H1 (cell line): Measurements from ENCODE around the gene TMEM18. TPM values are rescaled to one million over a fixed set of nuclear protein-coding genes. Genes with fewer than 3 reads are reported as not detected.

ENCODE experiments used
- CTCF ChIA-PET: fragments of 300-600 bp; sonication (Branson Sonifier 250); formaldehyde crosslinking; loops from one replicate; lab custom pipeline; 2021; ENCODE audit not compliant: partially characterized antibody; lab: Charles Lee
- POLR2A ChIA-PET: fragments of 300-600 bp; sonication (Branson Sonifier 250); formaldehyde crosslinking; loops from one replicate; lab custom pipeline; 2021; ENCODE audit warnings: inconsistent platforms; ENCODE audit not compliant: partially characterized antibody; lab: Charles Lee
- DNase-seq, 2 experiments: peaks; one replicate each; pipeline versions ENCODE4 v3.0.0 to v3.0.0-alpha.2; 2010 to 2022; ENCODE audit warnings: low spot score in 2 of 2, low read depth in 1 of 2, mixed read lengths in 1 of 2
- FAIRE-seq: peaks from 2 replicates; lab custom pipeline; 2011; peaks lifted over from hg19 to GRCh38; lab: Jason Lieb, UNC
- H2AFZ ChIP-seq: 2 replicates; pipeline ENCODE4 v1.8.1; 2012; ENCODE audit warnings: low read length, inconsistent platforms
- H2AK5ac ChIP-seq: 2 replicates; pipeline ENCODE4 v1.6.1; 2013; ENCODE audit warnings: low read depth, low read length
- H2BK120ac ChIP-seq: replicated peaks from 2 replicates; pipeline ENCODE3; 2013; ENCODE audit warnings: low read depth, low read length, inconsistent platforms
- H2BK12ac ChIP-seq: 2 replicates; pipeline ENCODE4 v1.6.1; 2013; ENCODE audit warnings: low read depth, low read length
- H2BK15ac ChIP-seq: 2 replicates; pipeline ENCODE4 v1.6.1; 2013; ENCODE audit warnings: low read length
- H2BK20ac ChIP-seq: 2 replicates; pipeline ENCODE4 v1.6.1; 2013; ENCODE audit warnings: low read length
- H2BK5ac ChIP-seq: 2 replicates; pipeline ENCODE4 v1.6.1; 2013; ENCODE audit warnings: low read depth, low read length
- H3K14ac ChIP-seq: 2 replicates; pipeline ENCODE4 v1.6.1; 2013; ENCODE audit warnings: inconsistent platforms; ENCODE audit not compliant: insufficient read length
- H3K18ac ChIP-seq: 2 replicates; pipeline ENCODE4 v1.6.1; 2013; ENCODE audit warnings: low read length; ENCODE audit errors: extremely low read depth
- H3K23ac ChIP-seq: 2 replicates; pipeline ENCODE4 v1.6.1; 2013; ENCODE audit warnings: inconsistent platforms; ENCODE audit not compliant: insufficient read length
- H3K23me2 ChIP-seq: 2 replicates; pipeline ENCODE4 v1.6.1; 2013; ENCODE audit warnings: low read depth, low read length
- H3K27ac ChIP-seq: 2 replicates; pipeline ENCODE4 v1.6.1; 2011; ENCODE audit warnings: low read depth, low read length, inconsistent platforms
- H3K27me3 ChIP-seq, 4 experiments: replicated peaks in 1 of 4; 1 replicate in 1 of 4; 2 replicates in 3 of 4; pipeline versions ENCODE4 v1.6.1 to v1.8.1; 2011 to 2013; ENCODE audit warnings: low read length in 3 of 4, mild to moderate bottlenecking in 3 of 4, inconsistent platforms in 2 of 4, mixed read lengths in 2 of 4, moderate library complexity in 1 of 4; ENCODE audit not compliant: control insufficient read depth in 3 of 4, insufficient read depth in 3 of 4; ENCODE audit errors: extremely low read depth in 1 of 4
- H3K36me3 ChIP-seq, 4 experiments: 2 replicates each; pipeline versions ENCODE4 v1.6.1 to v1.8.1; 2011 to 2013; ENCODE audit warnings: mild to moderate bottlenecking in 4 of 4, low read length in 3 of 4, moderate library complexity in 2 of 4, control low read depth in 1 of 4, inconsistent platforms in 1 of 4; ENCODE audit not compliant: insufficient read depth in 4 of 4, control insufficient read depth in 2 of 4
- H3K4ac ChIP-seq: replicated peaks from 2 replicates; pipeline ENCODE3; 2013; ENCODE audit warnings: low read length, low read depth, mixed read lengths, inconsistent platforms; ENCODE audit not compliant: insufficient read length
- H3K4me1 ChIP-seq, 4 experiments: replicated peaks in 1 of 4; 1 replicate in 1 of 4; 2 replicates in 3 of 4; pipeline versions ENCODE4 v1.6.1 to v1.8.1; 2011 to 2013; ENCODE audit warnings: low read length in 3 of 4, inconsistent platforms in 2 of 4, mixed read lengths in 1 of 4; ENCODE audit not compliant: insufficient read depth in 4 of 4, control insufficient read depth in 3 of 4
- H3K4me2 ChIP-seq, 2 experiments: 2 replicates each; pipeline versions ENCODE4 v1.6.1 to v1.8.1; 2011 to 2013; ENCODE audit warnings: low read depth in 2 of 2, low read length in 2 of 2, control low read depth in 1 of 2, inconsistent platforms in 1 of 2, mild to moderate bottlenecking in 1 of 2; ENCODE audit not compliant: insufficient read depth in 1 of 2
- H3K4me3 ChIP-seq, 4 experiments: fragments of 200-600, 300-600 bp in 1 of 4; sonication (generic), shearing (Covaris generic), sonication (Bioruptor Twin) in 1 of 4; 2 replicates each; pipeline versions ENCODE4 v1.5.1 to v1.8.1; 2011 to 2016; ENCODE audit warnings: low read length in 4 of 4, low read depth in 3 of 4, control low read depth in 2 of 4, inconsistent platforms in 2 of 4, mild to moderate bottlenecking in 2 of 4, mixed read lengths in 1 of 4, moderate library complexity in 1 of 4; ENCODE audit not compliant: insufficient read depth in 2 of 4; ENCODE audit errors: extremely low read depth in 1 of 4
- H3K56ac ChIP-seq: replicated peaks from 2 replicates; pipeline ENCODE3; 2013; ENCODE audit warnings: low read depth, mild to moderate bottlenecking, mixed read lengths, low read length, inconsistent platforms; ENCODE audit not compliant: insufficient read length
- H3K79me1 ChIP-seq: 2 replicates; pipeline ENCODE4 v1.6.1; 2013; ENCODE audit warnings: low read depth, low read length, control low read depth
- H3K79me2 ChIP-seq, 2 experiments: 2 replicates each; pipeline versions ENCODE4 v1.6.1 to v1.8.1; 2012 to 2013; ENCODE audit warnings: low read length in 2 of 2, mild to moderate bottlenecking in 2 of 2, inconsistent platforms in 1 of 2; ENCODE audit not compliant: insufficient read depth in 2 of 2, control insufficient read depth in 1 of 2
- H3K9ac ChIP-seq, 4 experiments: replicated peaks in 1 of 4; 1 replicate in 1 of 4; 2 replicates in 3 of 4; pipeline versions ENCODE4 v1.6.1 to v1.8.1; 2011 to 2013; ENCODE audit warnings: low read depth in 3 of 4, low read length in 3 of 4, control low read depth in 2 of 4, mild to moderate bottlenecking in 2 of 4, moderate library complexity in 2 of 4, inconsistent platforms in 1 of 4; ENCODE audit errors: extremely low read depth in 1 of 4
- H3K9me3 ChIP-seq, 2 experiments: 2 replicates each; pipeline versions ENCODE4 v1.6.1 to v1.8.1; 2012 to 2013; ENCODE audit warnings: mild to moderate bottlenecking in 2 of 2, moderate library complexity in 2 of 2, control low read depth in 1 of 2, inconsistent platforms in 1 of 2, low read depth in 1 of 2, low read length in 1 of 2, mixed read lengths in 1 of 2; ENCODE audit not compliant: insufficient read depth in 2 of 2
- H4K20me1 ChIP-seq, 2 experiments: replicated peaks in 1 of 2; 2 replicates each; pipeline versions ENCODE3 to v1.8.1; 2011 to 2013; ENCODE audit warnings: inconsistent platforms in 2 of 2, low read length in 2 of 2, mild to moderate bottlenecking in 1 of 2; ENCODE audit not compliant: insufficient read depth in 2 of 2, control insufficient read depth in 1 of 2
- H4K5ac ChIP-seq: 2 replicates; pipeline ENCODE4 v1.6.1; 2013; ENCODE audit warnings: low read length, low read depth, mixed read lengths, inconsistent platforms; ENCODE audit not compliant: insufficient read length
- H4K8ac ChIP-seq: 2 replicates; pipeline ENCODE4 v1.8.0; 2013; ENCODE audit warnings: mild to moderate bottlenecking, moderate library complexity, low read length, inconsistent platforms; ENCODE audit not compliant: insufficient read depth; ENCODE audit errors: extremely low read depth
- H4K91ac ChIP-seq: replicated peaks from 2 replicates; pipeline ENCODE3; 2013; ENCODE audit warnings: low read length, mixed read lengths, inconsistent platforms; ENCODE audit not compliant: insufficient read length
- CTBP2 ChIP-seq: IDR thresholded peaks from 2 replicates; pipeline ENCODE4 v1.7.0; 2011; ENCODE audit warnings: borderline replicate concordance, mild to moderate bottlenecking, moderate library complexity, mixed read lengths, low read length; ENCODE audit not compliant: insufficient read depth, insufficient read length
- GTF2F1 ChIP-seq: IDR thresholded peaks from 2 replicates; pipeline ENCODE4 v1.6.1; 2012; ENCODE audit warnings: low read depth, low read length, improper control_type of control experiment, borderline replicate concordance
- SIN3A ChIP-seq, 2 experiments: IDR thresholded peaks in 1 of 2; conservative IDR thresholded peaks in 1 of 2; 2 replicates each; pipeline ENCODE4 v1.6.1; 2011 to 2012; ENCODE audit warnings: low read length in 2 of 2, improper control_type of control experiment in 1 of 2, low read depth in 1 of 2, mild to moderate bottlenecking in 1 of 2
- SRF ChIP-seq: IDR thresholded peaks from 2 replicates; pipeline ENCODE4 v1.6.1; 2011; ENCODE audit warnings: mild to moderate bottlenecking, low read depth, low read length, moderate library complexity
- WGBS, 2 experiments: shearing (Covaris generic) in 1 of 2; methylation state at CpG; one replicate each; pipeline versions ENCODE4 v1.1.6 to v1.1.7; 2013 to 2015; ENCODE audit warnings: low lambda C conversion rate in 2 of 2, mixed read lengths in 2 of 2, inconsistent platforms in 1 of 2, low coverage in 1 of 2, missing lambda C conversion rate in 1 of 2; ENCODE audit not compliant: insufficient replicate concordance in 2 of 2, insufficient coverage in 1 of 2, insufficient read length in 1 of 2; ENCODE audit errors: extremely low coverage in 1 of 2, missing lambda C conversion rate in 1 of 2; 5-methylcytosine and 5-hydroxymethylcytosine counted together
- polyA plus RNA-seq, 7 experiments: library from polyadenylated mRNA; depleted of rRNA in 3 of 7; stranded (reverse) in 5 of 7; unstranded in 2 of 7; fragments of >200 nt in 5 of 7; fragments of 200-250 nt in 2 of 7; gene quantifications; 1 replicate in 5 of 7; 2 replicates in 1 of 7; 4 replicates in 1 of 7; pipeline versions ENCODE4 v1.2.1 to v1.2.3, GENCODE V29; 2011 to 2013; ENCODE audit warnings: missing spikeins in 2 of 7, mixed read lengths in 2 of 7
- total RNA-seq: library from RNA; stranded (reverse); fragmentation: NEBNext Ultra II Directional; extraction: Animal tissue kit (Norgen Biotek cat#: 25700); gene quantifications from 2 replicates; pipeline ENCODE4 v1.2.1, GENCODE V29; 2021

TMEM18 gene
- total and polyA plus RNA-seq, 2 of the 8 experiments (the other 6 are each of a cell fraction or from before 2014, with no cell fraction given) = 22.4 to 27.1 TPM

- no peak for DNase-seq
- no peak overlapping the region for H3K9ac ChIP-seq
- no peak overlapping the region for H2BK15ac ChIP-seq
- ChIA-PET CTCF (interaction anchor here (1.0 to 2.3 kb wide), 3 partner anchors 9 to 27 kb away, joined by 3 to 8 read pairs (median 4); no protein-coding TSS in a partner anchor), POLR2A (interaction anchor here (1.0 to 2.1 kb wide), 2 partner anchors 11 to 272 kb away, joined by 9 to 13 read pairs; partner anchors contain the start of gene TMEM18)
- no peak overlapping the region for H3K14ac ChIP-seq
- no peak overlapping the region for H3K4me2 ChIP-seq
- 85% methylated on average over 7 of the region's 7 CpGs; no CpG with 5 or more reads in 1 of the 2 experiments for WGBS, 2 experiments
- H2BK20ac ChIP-seq = no peak overlapping the region
- no peaks in the 10 kb centered on the region for H3K4me1 ChIP-seq
- H4K5ac ChIP-seq = no peak overlapping the region
- peaks cover 11 to 18% of the 10 kb centered on the region in 2 experiments for H3K9me3 ChIP-seq
- no peak overlapping the region for H4K91ac ChIP-seq
- H3K27ac ChIP-seq = no peak overlapping the region
- H3K79me2 ChIP-seq = no peaks in the 10 kb centered on the region
- H2AFZ ChIP-seq = no peak overlapping the region
- no peak overlapping the region for H4K8ac ChIP-seq
- no peak overlapping the region for H2BK12ac ChIP-seq
- no peak overlapping the region for H3K18ac ChIP-seq
- H3K23me2 ChIP-seq = no peaks in the 10 kb centered on the region
- no peak overlapping the region for H3K23ac ChIP-seq
- no peak for FAIRE-seq
- no peaks in the 10 kb centered on the region for H3K79me1 ChIP-seq
- H4K20me1 ChIP-seq = no peaks in the 10 kb centered on the region
- H3K27me3 ChIP-seq = no peaks in the 10 kb centered on the region; a peak in 1 of 7 replicates
- no peak overlapping the region for H3K4me3 ChIP-seq
- H3K36me3 ChIP-seq = no peaks in the 10 kb centered on the region
- H2AK5ac ChIP-seq = no peak overlapping the region
- H2BK5ac ChIP-seq = no peak overlapping the region
- no peak overlapping the region for H3K4ac ChIP-seq
- TF ChIP-seq GTF2F1 (no peak), SRF (no peak), SIN3A (conservative IDR thresholded peaks at IDR 0.05 in 1 of 2, IDR thresholded peaks at IDR 0.05 in 1 of 2; ENCODE audit: low read depth in 1 of 2, low read length in 2 of 2) (no peak), CTBP2 (no peak)
- H3K56ac ChIP-seq = no peak overlapping the region
- no peak overlapping the region for H2BK120ac ChIP-seq
Measured at GRCh38 chr2:688504-689076, 11.4 kb upstream of the TMEM18 start.
